A549 (cell line): ENCODE measurements around the gene PEA15. TPM values are rescaled to one million over a fixed set of nuclear protein-coding genes. Genes with fewer than 3 reads are reported as not detected.

Experiments used
- ATAC-seq, 2 experiments: fragments of 200-7000 bp in 1 of 2; fragments of >200 bp in 1 of 2; cut with Nextera tagmentation in 1 of 2; cut with Tn5 transposase in 1 of 2; 3 replicates each; pipeline versions ENCODE4 v1.8.0 to v1.9.1; 2018 to 2020; ENCODE audit warnings: mild to moderate bottlenecking in 1 of 2, moderate library complexity in 1 of 2
- CTCF ChIA-PET: fragments of 300-600 bp; sonication (Branson Sonifier 250); formaldehyde crosslinking; extraction: SDS; loops from one replicate; lab custom pipeline; 2021; ENCODE audit warnings: antibody characterized with exemption, inconsistent platforms; lab: Yijun Ruan, JAX
- POLR2A ChIA-PET: fragments of 350-600 bp; formaldehyde crosslinking; extraction: SDS; loops from one replicate; lab custom pipeline; 2021; ENCODE audit warnings: antibody characterized with exemption, inconsistent platforms; lab: Yijun Ruan, JAX
- DNase-seq, 2 experiments: peaks; one replicate each; pipeline versions ENCODE4 v3.0.0 to v3.0.0-alpha.2; 2011 to 2016; ENCODE audit warnings: low read depth in 1 of 2, low spot score in 1 of 2
- FAIRE-seq: peaks from 2 replicates; lab custom pipeline; 2011; peaks lifted over from hg19 to GRCh38; lab: Jason Lieb, UNC
- H3K27ac ChIP-seq, 2 experiments: fragments of >200 bp; sonication (Bioruptor Twin); formaldehyde crosslinking; 3 replicates each; pipeline ENCODE4 v1.5.1; 2016 to 2017
- H3K4me1 ChIP-seq: fragments of >200 bp; sonication (Bioruptor Twin); formaldehyde crosslinking; 3 replicates; pipeline ENCODE4 v1.6.1; 2016
- H3K4me2 ChIP-seq: fragments of >200 bp; sonication (Bioruptor Twin); formaldehyde crosslinking; 3 replicates; pipeline ENCODE4 v1.6.1; 2016
- H3K4me3 ChIP-seq: fragments of >200 bp; sonication (Bioruptor Twin); formaldehyde crosslinking; 3 replicates; pipeline ENCODE4 v1.5.1; 2016
- H3K9me3 ChIP-seq: fragments of >200 bp; sonication (Bioruptor Twin); formaldehyde crosslinking; 3 replicates; pipeline ENCODE4 v1.6.1; 2016
- WGBS: methylation state at CpG from one replicate; pipeline ENCODE4 v1.1.6; 2017; ENCODE audit errors: missing lambda C conversion rate; 5-methylcytosine and 5-hydroxymethylcytosine counted together
- polyA plus RNA-seq, 4 experiments: library from polyadenylated mRNA; depleted of rRNA in 3 of 4; stranded (reverse); fragments of >200 nt; fragmentation: RNase III in 1 of 4; extraction: RNeasy Plus Mini Kit Qiagen cat#74134 plus additional on column Dnase treatment in 1 of 4; gene quantifications; 2 replicates in 3 of 4; 3 replicates in 1 of 4; pipeline ENCODE4 v1.2.3, GENCODE V29; 2011 to 2017
- TF ChIP-seq, protein P1 (sequence below): fragments of 150-350 bp; IDR thresholded peaks from 2 replicates; pipeline ENCODE4 v1.6.1; 2014; ENCODE audit warnings: low read depth, mild to moderate bottlenecking, low read length
- TF ChIP-seq, protein P2 (sequence below): fragments of >200 bp; sonication (Bioruptor Twin); formaldehyde crosslinking; IDR thresholded peaks from 3 replicates; pipeline ENCODE4 v1.6.1; 2016

PEA15 gene
- polyA plus RNA-seq, 2 of the 4 experiments (the other 2 are of a cell fraction), result 115 to 136 TPM

DNA sequence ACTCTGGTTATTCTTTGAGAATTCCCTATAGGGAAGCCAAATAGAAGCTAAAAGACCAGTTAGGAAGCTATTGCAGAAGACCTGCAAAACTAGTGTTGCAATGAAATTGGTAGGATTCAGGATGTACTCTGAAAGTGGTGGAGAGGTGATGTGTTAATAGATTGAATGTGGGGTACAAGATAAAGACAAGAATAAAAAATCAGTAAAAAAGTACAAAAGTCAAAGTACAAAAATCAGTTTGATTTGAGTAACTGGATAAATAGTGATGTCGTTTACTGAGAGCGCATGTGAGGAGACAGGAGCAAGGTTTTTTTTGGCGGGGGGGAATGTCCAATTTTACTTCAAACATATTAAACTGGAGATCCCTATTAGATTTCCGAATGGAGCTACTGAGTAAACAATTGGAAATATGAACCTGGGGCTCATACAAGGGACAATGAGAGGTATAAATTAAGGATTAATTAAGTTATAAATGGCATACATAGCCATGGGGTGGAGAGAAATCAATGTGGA is 59.7 kb downstream of the PEA15 start:
- CTCF ChIA-PET, result interaction anchor here (0.9 to 7.1 kb wide), 7 partner anchors 13 to 833 kb away, joined by 3 to 63 read pairs (median 7); partner anchors contain the start of gene PEX19
- Histone ChIP-seq H3K4me3 (no peak overlapping the region), H3K4me1 (peaks cover 18% of the 10 kb centered on the region), H3K4me2 (no peak overlapping the region), H3K9me3 (no peaks in the 10 kb centered on the region), H3K27ac (no peak overlapping the region)
- WGBS, result 43% methylated on average over 4 of the region's 4 CpGs
- no peak for DNase-seq
- no peak for FAIRE-seq
- TF ChIP-seq, protein P1, sequence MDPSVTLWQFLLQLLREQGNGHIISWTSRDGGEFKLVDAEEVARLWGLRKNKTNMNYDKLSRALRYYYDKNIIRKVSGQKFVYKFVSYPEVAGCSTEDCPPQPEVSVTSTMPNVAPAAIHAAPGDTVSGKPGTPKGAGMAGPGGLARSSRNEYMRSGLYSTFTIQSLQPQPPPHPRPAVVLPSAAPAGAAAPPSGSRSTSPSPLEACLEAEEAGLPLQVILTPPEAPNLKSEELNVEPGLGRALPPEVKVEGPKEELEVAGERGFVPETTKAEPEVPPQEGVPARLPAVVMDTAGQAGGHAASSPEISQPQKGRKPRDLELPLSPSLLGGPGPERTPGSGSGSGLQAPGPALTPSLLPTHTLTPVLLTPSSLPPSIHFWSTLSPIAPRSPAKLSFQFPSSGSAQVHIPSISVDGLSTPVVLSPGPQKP, result no peak
- TF ChIP-seq, protein P2, sequence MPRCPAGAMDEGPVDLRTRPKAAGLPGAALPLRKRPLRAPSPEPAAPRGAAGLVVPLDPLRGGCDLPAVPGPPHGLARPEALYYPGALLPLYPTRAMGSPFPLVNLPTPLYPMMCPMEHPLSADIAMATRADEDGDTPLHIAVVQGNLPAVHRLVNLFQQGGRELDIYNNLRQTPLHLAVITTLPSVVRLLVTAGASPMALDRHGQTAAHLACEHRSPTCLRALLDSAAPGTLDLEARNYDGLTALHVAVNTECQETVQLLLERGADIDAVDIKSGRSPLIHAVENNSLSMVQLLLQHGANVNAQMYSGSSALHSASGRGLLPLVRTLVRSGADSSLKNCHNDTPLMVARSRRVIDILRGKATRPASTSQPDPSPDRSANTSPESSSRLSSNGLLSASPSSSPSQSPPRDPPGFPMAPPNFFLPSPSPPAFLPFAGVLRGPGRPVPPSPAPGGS, result no peak
- ATAC-seq, result no peak
- POLR2A ChIA-PET, result interaction anchor here (2.0 kb wide), 1 partner anchor 20 kb away, joined by 6 read pairs; the partner anchor contains the start of gene PEX19

Other genes with a start within 250 kb of the PEA15 start
- gene PIGM, start 173.4 kb upstream of the PEA15 start, polyA plus RNA-seq (2011; rRNA removed), result 6.3 and 7.2 TPM in 2 replicates
- 4.8 to 5.3 TPM (median 5.0 TPM) in 3 replicates for gene PIGM, start 173.4 kb upstream of the PEA15 start, polyA plus RNA-seq (2017; fragmentation: RNase III; extraction: RNeasy Plus Mini Kit Qiagen cat#74134 plus additional on column Dnase treatment)
- not detected in 2 replicates for gene KCNJ10, start 135.2 kb upstream of the PEA15 start, polyA plus RNA-seq (2011; rRNA removed)
- gene KCNJ10, start 135.2 kb upstream of the PEA15 start, polyA plus RNA-seq (2017; fragmentation: RNase III; extraction: RNeasy Plus Mini Kit Qiagen cat#74134 plus additional on column Dnase treatment), result 0.05 to 0.09 TPM (median 0.05 TPM) in 3 replicates
- gene KCNJ9, start 123.8 kb upstream of the PEA15 start, polyA plus RNA-seq (2011; rRNA removed), result not detected in 2 replicates
- not detected in 3 replicates for gene KCNJ9, start 123.8 kb upstream of the PEA15 start, polyA plus RNA-seq (2017; fragmentation: RNase III; extraction: RNeasy Plus Mini Kit Qiagen cat#74134 plus additional on column Dnase treatment)
- 7.3 and 8.3 TPM in 2 replicates for gene IGSF8, start 106.8 kb upstream of the PEA15 start, polyA plus RNA-seq (2011; rRNA removed)
- gene IGSF8, start 106.8 kb upstream of the PEA15 start, polyA plus RNA-seq (2017; fragmentation: RNase III; extraction: RNeasy Plus Mini Kit Qiagen cat#74134 plus additional on column Dnase treatment), result 6.3 to 8.5 TPM (median 7.8 TPM) in 3 replicates
- 0.07 and 0.09 TPM in 2 replicates for gene ATP1A2, start 89.6 kb upstream of the PEA15 start, polyA plus RNA-seq (2011; rRNA removed)
- 0.10 to 0.13 TPM in 2 of 3 replicates, not detected in the other for gene ATP1A2, start 89.6 kb upstream of the PEA15 start, polyA plus RNA-seq (2017; fragmentation: RNase III; extraction: RNeasy Plus Mini Kit Qiagen cat#74134 plus additional on column Dnase treatment)
- not detected in 2 replicates for gene ATP1A4, start 53.8 kb upstream of the PEA15 start, polyA plus RNA-seq (2011; rRNA removed)
- gene ATP1A4, start 53.8 kb upstream of the PEA15 start, polyA plus RNA-seq (2017; fragmentation: RNase III; extraction: RNeasy Plus Mini Kit Qiagen cat#74134 plus additional on column Dnase treatment), result not detected in 3 replicates
- 0.04 and 0.08 TPM in 2 replicates for gene CASQ1, start 14.8 kb upstream of the PEA15 start, polyA plus RNA-seq (2011; rRNA removed)
- gene CASQ1, start 14.8 kb upstream of the PEA15 start, polyA plus RNA-seq (2017; fragmentation: RNase III; extraction: RNeasy Plus Mini Kit Qiagen cat#74134 plus additional on column Dnase treatment), result 0.04 TPM in 1 of 3 replicates, not detected in the others
- gene DCAF8, start 57.2 kb downstream of the PEA15 start, polyA plus RNA-seq (2011; rRNA removed), result 103 and 113 TPM in 2 replicates
- gene DCAF8, start 57.2 kb downstream of the PEA15 start, polyA plus RNA-seq (2017; fragmentation: RNase III; extraction: RNeasy Plus Mini Kit Qiagen cat#74134 plus additional on column Dnase treatment), result 67.4 to 69.8 TPM (median 69.8 TPM) in 3 replicates
- gene PEX19, start 79.7 kb downstream of the PEA15 start, polyA plus RNA-seq (2011; rRNA removed), result 54.3 and 56.7 TPM in 2 replicates
- gene PEX19, start 79.7 kb downstream of the PEA15 start, polyA plus RNA-seq (2017; fragmentation: RNase III; extraction: RNeasy Plus Mini Kit Qiagen cat#74134 plus additional on column Dnase treatment), result 23.6 to 25.1 TPM (median 24.8 TPM) in 3 replicates
- gene COPA, start 137.9 kb downstream of the PEA15 start, polyA plus RNA-seq (2011; rRNA removed), result 149 and 188 TPM in 2 replicates
- 80.3 to 83.5 TPM (median 82.5 TPM) in 3 replicates for gene COPA, start 137.9 kb downstream of the PEA15 start, polyA plus RNA-seq (2017; fragmentation: RNase III; extraction: RNeasy Plus Mini Kit Qiagen cat#74134 plus additional on column Dnase treatment)
- gene NCSTN, start 138.0 kb downstream of the PEA15 start, polyA plus RNA-seq (2011; rRNA removed), result 90.4 and 91.6 TPM in 2 replicates
- 40.5 to 44.6 TPM (median 41.6 TPM) in 3 replicates for gene NCSTN, start 138.0 kb downstream of the PEA15 start, polyA plus RNA-seq (2017; fragmentation: RNase III; extraction: RNeasy Plus Mini Kit Qiagen cat#74134 plus additional on column Dnase treatment)
- 0.63 and 0.67 TPM in 2 replicates for gene NHLH1, start 161.7 kb downstream of the PEA15 start, polyA plus RNA-seq (2011; rRNA removed)
- gene NHLH1, start 161.7 kb downstream of the PEA15 start, polyA plus RNA-seq (2017; fragmentation: RNase III; extraction: RNeasy Plus Mini Kit Qiagen cat#74134 plus additional on column Dnase treatment), result 0.29 to 0.49 TPM (median 0.34 TPM) in 3 replicates
- 3.9 and 4.5 TPM in 2 replicates for gene VANGL2, start 195.2 kb downstream of the PEA15 start, polyA plus RNA-seq (2011; rRNA removed)
- gene VANGL2, start 195.2 kb downstream of the PEA15 start, polyA plus RNA-seq (2017; fragmentation: RNase III; extraction: RNeasy Plus Mini Kit Qiagen cat#74134 plus additional on column Dnase treatment), result 2.9 to 4.2 TPM (median 4.1 TPM) in 3 replicates